ENCODE measurements around the gene HOXD11. TPM values are rescaled to one million over a fixed set of nuclear protein-coding genes. Genes with fewer than 3 reads are reported as not detected.

The HOXD11 gene
- total RNA-seq, 3 donors from 2014 or later, result 0.66 TPM; not detected in 2

GRCh38 chr2:176138923-176139660 lies 32.0 kb downstream of the HOXD11 start:
- DNase-seq (ENCODE audit: low spot score in 2 of 2), result no peak
- TF ChIP-seq POLR2A (IDR thresholded peaks at IDR 0.05) (no peak), POLR2AphosphoS5 (IDR thresholded peaks at IDR 0.05) (no peak), CTCF (IDR thresholded peaks at IDR 0.05) (no peak)
- no peaks in the 10 kb centered on the region for H3K9me3 ChIP-seq
- H3K4me1 ChIP-seq, result peaks cover 0 to 8% of the 10 kb centered on the region in 2 donors
- H3K27ac ChIP-seq, result peak overlapping the region; percentile 62 to 97
- peak overlapping the region; percentile 52 to 82 (median 71) for H3K4me3 ChIP-seq
- no peaks in the 10 kb centered on the region for H3K36me3 ChIP-seq
- peaks cover 0 to 83% of the 10 kb centered on the region in 2 donors for H3K27me3 ChIP-seq
- intact Hi-C loops (cut with DNase I; ENCODE audit: low total_unique reads), result loop anchor here (5.0 to 10.0 kb wide), 2 partner anchors 498 to 1006 kb away; no protein-coding TSS in a partner anchor

- TF ChIP-seq POLR2AphosphoS5 (IDR thresholded peaks at IDR 0.05) (peak in 1 of 3 donors; percentile 9), CTCF (IDR thresholded peaks at IDR 0.05) (no peak)
- Histone ChIP-seq H3K9me3 (no peaks in the 10 kb centered on the region), H3K27ac (peak overlapping the region; percentile 62 to 97), H3K27me3 (peaks cover 0 to 77% of the 10 kb centered on the region in 2 donors), H3K4me3 (peak overlapping the region; percentile 52 to 82 (median 71)), H3K4me1 (peaks cover 0 to 8% of the 10 kb centered on the region in 2 donors), H3K36me3 (no peaks in the 10 kb centered on the region)
- intact Hi-C loops (cut with DNase I; ENCODE audit: low total_unique reads), result loop anchor here (5.0 to 10.0 kb wide), 2 partner anchors 497 to 1005 kb away; no protein-coding TSS in a partner anchor
- no peak for DNase-seq (ENCODE audit: low spot score in 2 of 2)
Measured at GRCh38 chr2:176139661-176140512, 32.8 kb downstream of the HOXD11 start.

- TF ChIP-seq CTCF (IDR thresholded peaks at IDR 0.05), result peak; percentile 42 to 97 (median 82)
- no peak for TF ChIP-seq POLR2A (IDR thresholded peaks at IDR 0.05)
- peak in 2 of 3 donors; percentile 46 to 68 for TF ChIP-seq POLR2AphosphoS5 (IDR thresholded peaks at IDR 0.05)
- intact Hi-C loops (cut with DNase I; ENCODE audit: low total_unique reads), result no loop called here
- Histone ChIP-seq H3K4me1 (peaks cover 0 to 8% of the 10 kb centered on the region in 2 donors), H3K9me3 (no peaks in the 10 kb centered on the region), H3K36me3 (no peaks in the 10 kb centered on the region), H3K27ac (peak overlapping the region; percentile 62 to 97), H3K27me3 (peaks cover 0 to 82% of the 10 kb centered on the region in 2 donors), H3K4me3 (peak overlapping the region; percentile 52 to 82 (median 71))
- no peak for DNase-seq (ENCODE audit: low spot score in 2 of 2)
Measured at GRCh38 chr2:176140513-176141317, 33.6 kb downstream of the HOXD11 start.

GRCh38 chr2:176142281-176142680 lies 35.2 kb downstream of the HOXD11 start:
- Histone ChIP-seq H3K27ac (no peak overlapping the region), H3K36me3 (no peaks in the 10 kb centered on the region), H3K27me3 (peaks cover 0 to 82% of the 10 kb centered on the region in 2 donors), H3K4me3 (no peak overlapping the region), H3K9me3 (no peaks in the 10 kb centered on the region), H3K4me1 (peaks cover 0 to 8% of the 10 kb centered on the region in 2 donors)
- TF ChIP-seq POLR2AphosphoS5 (IDR thresholded peaks at IDR 0.05) (no peak), CTCF (IDR thresholded peaks at IDR 0.05) (no peak), POLR2A (IDR thresholded peaks at IDR 0.05) (no peak)
- no peak for DNase-seq (ENCODE audit: low spot score in 2 of 2)
- intact Hi-C loops (cut with DNase I; ENCODE audit: low total_unique reads), result no loop called here

Measured in breast epithelium (tissue), 4 donors.